SJSA1 (cell line): ENCODE measurements around the gene HELZ. TPM values are rescaled to one million over a fixed set of nuclear protein-coding genes. Genes with fewer than 3 reads are reported as not detected.
"Not testable (repeated sequence)": the region's sequence is repeated elsewhere in the genome, so short reads cannot be mapped to it uniquely, and the experiment has no call there.

Experiments used
- DNase-seq, 2 experiments: peaks; one replicate each; pipeline ENCODE4 v3.0.0-alpha.2; 2015 to 2020; ENCODE audit warnings: low spot score in 2 of 2, low read depth in 1 of 2
- H3K27ac ChIP-seq: fragments of 250-450 bp; sonication (Bioruptor Pico); 2 replicates; pipeline ENCODE4 v1.5.1; 2020; ENCODE audit warnings: mild to moderate bottlenecking, moderate library complexity
- H3K27me3 ChIP-seq: fragments of 250-450 bp; sonication (Bioruptor Pico); replicated peaks from 2 replicates; pipeline ENCODE4 v1.5.1; 2020; ENCODE audit warnings: mild to moderate bottlenecking, moderate library complexity
- H3K36me3 ChIP-seq: fragments of 250-450 bp; sonication (Bioruptor Pico); 2 replicates; pipeline ENCODE4 v1.5.1; 2020; ENCODE audit warnings: mild to moderate bottlenecking
- H3K4me1 ChIP-seq: fragments of 250-450 bp; sonication (Bioruptor Pico); replicated peaks from 2 replicates; pipeline ENCODE4 v1.6.1; 2021; ENCODE audit warnings: mild to moderate bottlenecking
- H3K4me3 ChIP-seq: fragments of 250-450 bp; sonication (Bioruptor Pico); 2 replicates; pipeline ENCODE4 v1.5.1; 2020; ENCODE audit warnings: mild to moderate bottlenecking
- H3K9me3 ChIP-seq: fragments of 250-450 bp; sonication (Bioruptor Pico); replicated peaks from 2 replicates; pipeline ENCODE4 v1.5.1; 2020; ENCODE audit warnings: mild to moderate bottlenecking
- total RNA-seq: library from RNA; depleted of rRNA; stranded (reverse); fragments of >200 nt; shearing (Covaris generic); gene quantifications from 2 replicates; pipeline ENCODE4 v1.2.3, GENCODE V29; 2014

The HELZ gene
- total RNA-seq, 1 experiment from 2014 or later = 60.0 TPM

DNA sequence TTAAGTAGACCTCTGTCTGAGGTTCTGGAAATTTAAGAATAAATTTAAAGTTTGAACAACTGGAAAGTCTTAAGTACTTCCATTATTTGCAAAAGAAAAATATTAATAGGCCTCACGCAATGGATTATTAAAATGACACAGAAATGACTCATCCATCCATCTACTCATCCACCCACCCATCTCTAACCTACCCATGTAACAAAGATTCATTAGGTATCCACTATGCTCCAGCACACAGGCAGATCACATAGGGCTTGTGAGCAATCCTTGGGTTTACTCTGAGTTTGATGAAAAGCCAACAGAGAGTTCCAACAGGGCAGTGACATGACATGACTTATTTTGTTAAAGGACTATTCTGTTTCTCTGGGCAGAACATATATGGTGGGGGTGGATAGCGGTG is 93.3 kb downstream of the HELZ start:
- no peak overlapping the region for H3K27ac ChIP-seq
- H3K27me3 ChIP-seq = no peaks in the 10 kb centered on the region

DNA sequence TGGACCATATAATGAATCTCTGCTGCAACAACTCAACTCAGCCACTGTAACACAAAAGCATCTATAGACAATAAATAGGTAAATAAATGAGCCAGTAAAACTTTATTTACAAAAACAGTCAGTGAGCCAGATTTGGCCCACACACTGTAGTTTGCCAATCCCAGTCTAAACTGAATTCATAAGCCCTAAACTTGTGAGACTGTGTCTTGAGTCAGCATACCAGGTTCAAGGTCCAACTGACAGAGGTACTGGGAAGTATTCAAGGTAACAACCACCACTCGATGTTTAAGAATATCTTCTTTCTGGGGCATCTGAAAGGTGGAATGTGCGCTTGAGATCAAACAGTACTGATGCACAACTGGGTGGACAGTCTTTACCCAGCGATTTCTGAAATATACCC is 94.2 kb downstream of the HELZ start:
- no peak overlapping the region for H3K27ac ChIP-seq
- no peaks in the 10 kb centered on the region for H3K9me3 ChIP-seq
- no peak overlapping the region for H3K4me3 ChIP-seq
- no peaks in the 10 kb centered on the region for H3K27me3 ChIP-seq
- H3K4me1 ChIP-seq = no peaks in the 10 kb centered on the region; the same call in 1 of the 2 replicates
- peaks cover 55% of the 10 kb centered on the region for H3K36me3 ChIP-seq
- no peak for DNase-seq

More for the DNA sequence above, 93.3 kb downstream of the HELZ start:
- H3K36me3 ChIP-seq = peaks cover 47% of the 10 kb centered on the region
- H3K4me1 ChIP-seq = no peaks in the 10 kb centered on the region; the same call in 1 of the 2 replicates
- no peak overlapping the region for H3K4me3 ChIP-seq
- H3K9me3 ChIP-seq = no peaks in the 10 kb centered on the region
- DNase-seq = no peak

DNA sequence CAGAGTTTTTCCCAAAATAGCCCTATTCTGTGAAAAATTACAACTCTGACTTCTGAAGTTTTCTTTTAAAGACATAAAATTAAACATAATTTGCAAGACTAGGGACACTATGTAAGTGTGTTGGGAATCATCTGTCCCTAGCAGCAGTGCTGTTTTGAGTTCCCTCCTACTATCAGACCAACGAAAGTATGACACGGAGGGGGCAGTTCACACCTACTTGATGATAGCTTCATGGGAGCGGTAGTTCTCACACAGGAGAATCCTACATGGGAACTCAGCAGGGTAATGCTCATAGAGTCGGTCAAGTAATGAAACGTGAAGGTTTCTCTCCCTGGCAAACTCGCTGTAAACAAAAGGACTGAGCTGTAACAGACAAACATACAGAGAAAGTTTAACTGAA is 96.6 kb downstream of the HELZ start:
- Histone ChIP-seq H3K9me3 (no peaks in the 10 kb centered on the region), H3K36me3 (peaks cover 68% of the 10 kb centered on the region), H3K27me3 (no peaks in the 10 kb centered on the region), H3K27ac (no peak overlapping the region), H3K4me3 (no peak overlapping the region), H3K4me1 (no peaks in the 10 kb centered on the region; the same call in 1 of the 2 replicates)
- DNase-seq = no peak

DNA sequence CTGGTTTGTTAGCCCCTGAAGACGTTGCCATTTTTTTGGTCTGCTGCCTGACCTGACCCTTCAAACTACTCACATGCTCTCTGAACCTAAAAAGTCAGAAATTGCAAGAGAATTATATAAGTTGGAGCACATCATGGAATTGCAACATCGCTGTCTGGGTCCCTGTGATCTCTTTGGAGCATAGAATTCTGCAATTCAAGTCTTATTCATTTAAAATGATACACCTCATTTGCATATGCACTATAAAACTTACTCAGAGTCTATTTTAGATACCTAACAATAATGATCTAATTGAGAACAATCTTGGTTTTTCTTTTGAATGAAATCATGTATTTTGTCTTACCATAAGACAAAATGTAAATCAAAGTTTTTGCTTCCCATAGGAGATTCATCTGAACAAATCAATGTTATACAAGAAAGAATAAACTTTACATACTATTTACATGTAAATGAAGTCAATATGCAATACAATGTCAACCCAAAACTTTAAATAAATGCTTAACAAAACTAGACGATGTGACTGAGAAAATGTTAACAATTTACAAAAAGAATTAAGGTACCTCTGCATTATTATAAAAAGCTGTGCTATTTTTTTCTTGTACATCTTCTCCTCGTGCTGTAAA is 99.7 kb downstream of the HELZ start:
- DNase-seq = no peak
- Histone ChIP-seq H3K4me1 (peaks cover 2% of the 10 kb centered on the region), H3K9me3 (0 out of 2 replicates have a peak, but pooled peaks cover 2% of the 10 kb centered on the region), H3K36me3 (peaks cover 69% of the 10 kb centered on the region), H3K27ac (no peak overlapping the region), H3K4me3 (no peak overlapping the region), H3K27me3 (no peaks in the 10 kb centered on the region)

DNA sequence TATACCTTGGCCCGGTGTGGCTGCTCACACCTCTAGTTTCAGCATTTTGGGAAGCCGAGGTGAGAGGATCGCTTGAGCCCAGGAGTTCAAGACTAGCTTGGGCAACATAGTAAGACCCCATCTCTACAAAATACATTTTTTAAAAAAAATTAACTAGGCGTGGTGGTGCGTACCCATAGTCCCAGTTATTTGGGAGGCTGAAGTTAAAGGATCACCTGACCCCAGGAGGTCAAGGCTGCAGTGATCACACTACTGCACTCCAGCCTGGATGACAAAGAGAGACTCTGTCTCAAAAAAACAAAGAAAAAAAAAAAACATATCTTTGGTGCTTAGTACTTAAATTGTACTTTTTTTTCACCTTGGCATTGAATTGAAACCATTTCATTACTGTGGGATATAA is 101.7 kb downstream of the HELZ start:
- peaks cover 7% of the 10 kb centered on the region for H3K4me1 ChIP-seq
- H3K36me3 ChIP-seq = peaks cover 68% of the 10 kb centered on the region
- H3K27me3 ChIP-seq = no peaks in the 10 kb centered on the region
- H3K9me3 ChIP-seq = 0 out of 2 replicates have a peak, but pooled peaks cover 2% of the 10 kb centered on the region
- no peak for DNase-seq
- H3K4me3 ChIP-seq = no peak overlapping the region
- H3K27ac ChIP-seq = no peak overlapping the region

DNA sequence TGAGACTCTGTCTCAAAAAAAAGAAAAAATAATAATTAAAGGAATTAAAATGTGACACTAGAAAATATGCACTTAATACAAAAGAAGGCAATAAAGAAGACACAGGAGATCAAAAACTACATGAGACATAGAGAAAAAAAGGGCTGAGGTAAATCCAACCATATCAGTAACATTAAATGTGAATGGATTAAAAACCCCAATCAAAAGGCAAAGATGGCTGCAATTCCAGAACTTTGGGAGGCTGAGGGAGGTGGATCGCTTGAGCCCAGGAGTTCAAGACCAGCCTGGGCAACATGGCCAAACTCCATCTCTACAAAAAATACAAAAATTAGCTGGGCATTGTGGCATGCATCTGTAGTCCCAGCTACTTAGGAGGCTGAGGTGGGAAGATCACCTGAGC is 103.0 kb downstream of the HELZ start:
- DNase-seq, H3K27ac ChIP-seq: not testable (repeated sequence)
- peaks cover 66% of the 10 kb centered on the region for H3K36me3 ChIP-seq

DNA sequence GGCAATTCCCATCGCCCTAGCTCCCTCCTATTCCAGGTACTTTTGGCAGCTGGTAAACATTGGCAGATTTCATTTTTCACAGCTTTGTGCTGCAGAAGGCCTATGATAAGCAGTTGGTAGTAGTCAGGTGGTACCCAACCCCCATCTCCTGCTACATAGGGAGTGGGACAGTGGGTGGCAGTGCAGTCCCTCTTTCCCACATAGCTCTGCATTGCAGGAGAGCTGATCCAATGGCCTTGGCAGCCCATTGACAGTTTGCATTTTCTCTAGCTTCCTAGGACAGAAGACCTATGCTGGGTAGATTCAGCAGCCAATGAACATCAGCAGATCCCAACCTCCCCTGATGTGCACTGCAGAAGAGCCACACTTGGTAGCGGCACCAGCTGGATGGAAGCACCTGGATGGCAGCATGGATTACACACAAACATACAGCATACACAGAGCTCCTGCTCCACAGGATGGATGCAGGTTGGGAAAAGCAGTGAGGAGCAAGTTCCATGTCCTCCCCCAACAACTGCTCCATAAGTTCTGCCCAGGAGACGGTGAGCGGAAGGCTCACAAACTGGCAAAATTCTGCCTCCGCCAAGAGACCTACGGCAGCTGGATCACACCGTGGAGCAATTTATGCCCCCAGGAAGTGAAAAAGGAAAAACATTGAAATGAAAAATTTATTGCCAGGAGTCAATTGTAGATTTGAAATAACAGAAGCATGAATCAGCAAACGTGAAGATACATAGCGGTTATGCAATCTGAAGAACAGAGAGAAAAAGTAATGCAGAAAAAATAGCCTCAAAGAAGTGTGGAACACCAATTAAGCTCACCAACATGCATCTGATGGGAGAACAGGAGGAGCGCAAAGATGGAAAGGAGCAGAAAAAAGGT is 105.0 kb downstream of the HELZ start:
- no peak for DNase-seq
- peaks cover 66% of the 10 kb centered on the region for H3K36me3 ChIP-seq

More for the DNA sequence above, 103.0 kb downstream of the HELZ start:
- H3K27me3 ChIP-seq, H3K9me3 ChIP-seq, H3K4me1 ChIP-seq, H3K4me3 ChIP-seq: not testable (repeated sequence)

DNA sequence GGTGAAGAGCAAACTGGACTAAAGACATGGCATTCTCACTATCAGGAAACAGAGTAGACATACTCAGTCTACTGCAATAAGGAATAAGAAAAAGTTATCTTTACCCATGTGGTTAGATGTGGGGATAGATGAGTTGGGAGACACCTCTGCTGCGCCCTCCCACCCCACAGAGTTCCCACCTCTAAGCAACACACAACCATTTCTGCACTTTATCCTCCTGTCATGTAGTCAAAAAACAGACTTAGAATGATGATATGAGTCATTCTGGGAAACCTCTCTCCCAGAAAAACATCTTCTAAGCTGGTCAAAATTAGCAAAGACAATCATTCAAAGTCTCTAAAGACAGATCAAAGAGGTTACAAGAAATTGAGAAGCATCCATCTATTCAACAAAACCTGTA is 105.7 kb downstream of the HELZ start:
- no peak overlapping the region for H3K4me3 ChIP-seq
- DNase-seq = no peak
- H3K27me3 ChIP-seq = no peaks in the 10 kb centered on the region
- no peak overlapping the region for H3K27ac ChIP-seq
- 0 out of 2 replicates have a peak, but pooled peaks cover 2% of the 10 kb centered on the region for H3K9me3 ChIP-seq
- peaks cover 65% of the 10 kb centered on the region for H3K36me3 ChIP-seq
- H3K4me1 ChIP-seq = peaks cover 7% of the 10 kb centered on the region

More for the DNA sequence above, 105.0 kb downstream of the HELZ start:
- Histone ChIP-seq H3K4me3 (no peak overlapping the region), H3K27me3 (no peaks in the 10 kb centered on the region), H3K9me3 (0 out of 2 replicates have a peak, but pooled peaks cover 2% of the 10 kb centered on the region), H3K27ac (no peak overlapping the region), H3K4me1 (peaks cover 7% of the 10 kb centered on the region)

DNA sequence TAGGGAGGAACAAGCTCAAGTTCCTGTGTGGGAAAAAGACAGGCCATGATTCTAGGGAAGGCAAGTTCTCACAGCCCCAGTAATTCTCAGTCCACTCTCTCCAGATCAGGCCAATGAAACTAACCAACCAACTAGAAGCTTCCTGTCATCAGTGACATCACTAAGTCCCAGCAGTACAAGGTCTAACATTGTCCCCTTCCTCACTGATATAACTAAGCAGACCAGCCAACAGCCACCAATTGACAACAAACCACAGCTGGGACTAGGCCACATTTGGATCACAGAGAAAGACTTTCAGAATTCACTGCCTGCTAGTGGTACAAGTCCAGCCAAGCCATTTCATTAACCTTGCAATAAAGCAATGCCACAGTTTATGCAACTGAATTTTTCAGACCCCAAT is 106.6 kb downstream of the HELZ start:
- Histone ChIP-seq H3K4me3 (no peak overlapping the region), H3K36me3 (peaks cover 57% of the 10 kb centered on the region), H3K9me3 (0 out of 2 replicates have a peak, but pooled peaks cover 2% of the 10 kb centered on the region), H3K27me3 (no peaks in the 10 kb centered on the region), H3K4me1 (peaks cover 7% of the 10 kb centered on the region), H3K27ac (no peak overlapping the region)
- DNase-seq = no peak

DNA sequence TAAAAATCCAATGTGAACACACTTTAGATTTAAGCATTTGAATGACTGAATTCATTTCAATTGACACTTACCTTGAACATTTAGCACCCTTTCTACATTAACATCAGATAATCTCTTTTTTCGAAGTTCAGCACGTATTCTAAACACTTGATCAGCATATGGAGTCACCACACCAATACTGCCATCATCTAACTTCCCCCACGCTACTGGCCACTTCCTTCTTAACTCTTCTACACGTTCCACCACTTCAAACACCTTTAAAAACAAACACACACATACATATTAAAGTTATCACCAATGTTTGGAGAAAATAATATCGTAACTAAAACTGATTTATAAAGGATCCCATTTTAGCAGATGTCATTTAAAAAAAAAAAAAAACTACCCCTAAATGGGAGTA is 107.1 kb downstream of the HELZ start:
- H3K4me3 ChIP-seq = no peak overlapping the region
- H3K36me3 ChIP-seq = peaks cover 52% of the 10 kb centered on the region
- no peak for DNase-seq
- H3K27me3 ChIP-seq = no peaks in the 10 kb centered on the region
- no peak overlapping the region for H3K27ac ChIP-seq
- H3K9me3 ChIP-seq = no peaks in the 10 kb centered on the region
- H3K4me1 ChIP-seq = peaks cover 7% of the 10 kb centered on the region

DNA sequence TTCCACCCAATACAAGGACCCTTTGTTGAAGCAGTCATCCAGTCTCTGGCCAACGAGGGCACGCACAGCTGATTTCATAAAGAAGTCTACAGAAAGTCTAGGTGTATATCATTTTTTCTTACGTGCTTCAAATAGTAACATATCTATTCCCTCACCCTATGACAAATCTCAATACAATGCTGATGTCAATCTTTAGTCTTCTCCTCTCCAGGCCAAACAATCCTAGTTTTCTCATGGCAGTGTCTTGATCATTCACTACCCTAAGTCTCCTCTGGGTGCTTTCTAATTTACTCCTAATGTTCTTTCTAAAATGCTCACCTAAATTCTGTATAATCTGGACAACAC is 108.0 kb downstream of the HELZ start:
- Histone ChIP-seq H3K9me3 (no peaks in the 10 kb centered on the region), H3K36me3 (peaks cover 45% of the 10 kb centered on the region), H3K4me3 (no peak overlapping the region), H3K27ac (no peak overlapping the region), H3K27me3 (no peaks in the 10 kb centered on the region), H3K4me1 (peaks cover 7% of the 10 kb centered on the region)
- no peak for DNase-seq

DNA sequence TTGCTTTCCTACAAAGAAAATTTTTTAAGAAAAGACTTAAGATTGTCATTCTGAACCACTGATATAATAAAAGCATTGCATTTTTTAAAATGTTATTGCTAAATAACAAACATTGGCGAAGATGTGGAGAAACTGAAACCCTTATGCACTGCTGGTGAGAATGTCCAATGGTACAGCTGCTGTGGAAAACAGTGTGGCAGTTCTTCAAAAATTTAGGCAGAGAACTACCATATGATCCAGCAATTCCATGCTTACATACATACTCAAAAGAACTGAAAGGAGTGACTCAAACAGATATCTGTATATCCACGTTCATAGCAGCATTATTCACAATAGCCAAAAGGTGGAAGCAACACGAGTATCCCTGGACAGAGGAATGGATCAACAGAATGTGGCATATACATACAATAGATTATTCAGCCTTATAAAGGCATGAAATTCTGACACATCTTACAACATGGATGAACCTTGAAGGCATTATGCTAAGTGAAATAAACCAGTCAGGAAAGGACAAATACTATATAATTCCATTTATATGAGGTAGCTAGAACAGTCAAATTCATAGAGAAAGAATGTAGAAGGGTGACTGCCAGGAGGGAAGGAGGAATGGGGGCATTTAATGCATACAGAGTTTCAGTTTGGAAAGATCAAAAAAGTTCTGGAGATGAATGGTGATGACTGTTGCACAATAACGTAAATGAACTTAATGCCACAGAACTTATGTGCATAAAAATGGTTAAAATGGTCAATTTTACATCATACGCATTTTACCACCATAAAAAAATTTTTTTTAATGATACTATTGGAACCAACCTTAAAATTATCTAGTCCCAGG is 108.6 kb downstream of the HELZ start:
- H3K36me3 ChIP-seq = peaks cover 41% of the 10 kb centered on the region
- H3K4me1 ChIP-seq = peaks cover 7% of the 10 kb centered on the region
- no peaks in the 10 kb centered on the region for H3K27me3 ChIP-seq
- no peaks in the 10 kb centered on the region for H3K9me3 ChIP-seq
- H3K4me3 ChIP-seq = no peak overlapping the region
- no peak for DNase-seq
- no peak overlapping the region for H3K27ac ChIP-seq

DNA sequence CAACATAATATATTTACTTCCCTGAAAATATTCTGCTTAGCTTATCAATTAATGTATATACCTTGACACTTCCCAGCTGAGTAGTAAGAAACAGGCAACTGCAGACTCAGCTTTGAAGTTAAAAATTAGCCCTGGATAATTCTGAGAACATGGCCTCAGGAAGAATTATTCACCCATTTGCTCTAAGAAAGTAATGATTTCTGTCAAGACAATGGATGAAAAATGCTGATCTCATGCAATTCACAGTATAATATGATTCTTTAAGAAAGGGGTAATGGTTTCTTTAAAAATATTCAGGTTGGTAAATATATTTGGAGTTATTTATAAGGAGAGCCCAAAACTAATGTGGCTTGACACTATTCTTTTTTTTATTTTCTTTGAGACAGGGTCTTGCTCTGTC is 111.8 kb downstream of the HELZ start:
- Histone ChIP-seq H3K4me1 (no peaks in the 10 kb centered on the region), H3K27me3 (no peaks in the 10 kb centered on the region), H3K4me3 (no peak overlapping the region), H3K9me3 (no peaks in the 10 kb centered on the region), H3K36me3 (peaks cover 29% of the 10 kb centered on the region), H3K27ac (no peak overlapping the region)
- no peak for DNase-seq
